Adipose tissue (tissue), 3 donors: Measurements from ENCODE around the gene ANKLE1. TPM values are rescaled to one million over a fixed set of nuclear protein-coding genes. Genes with fewer than 3 reads are reported as not detected.

ENCODE experiments used
- H3K27ac ChIP-seq: one replicate; pipeline ENCODE4 v1.5.1; 2013; ENCODE audit warnings: low read depth, low read length
- WGBS, 3 donors: extraction: QIAGEN DNeasy Blood & Tissue Kit; methylation state at CpG; one replicate each; pipeline ENCODE4 v1.1.7; 2013; 5-methylcytosine and 5-hydroxymethylcytosine counted together
- polyA plus RNA-seq, 3 donors: library from polyadenylated mRNA; stranded (reverse); fragments of 200-250 nt; gene quantifications; one replicate each; pipeline ENCODE4 v1.2.3, GENCODE V29; 2013
- donor health status: healthy with polysubstance abuse.
- donor health status: Bipolar disorder and iron deficiency.
- donor health status: healthy.

The ANKLE1 gene
- polyA plus RNA-seq, 3 donors: 0.08 to 0.70 (median 0.34) TPM

- WGBS, 3 donors: 91 to 95% (median 91%) methylated on average over 37 to 40 of the region's 40 CpGs
These were observed 38.0 kb downstream of the ANKLE1 start for GRCh38 chr19:17319473-17320238.

GRCh38 chr19:17320435-17320834 is 38.7 kb downstream of the ANKLE1 start:
- WGBS, 3 donors: 82 to 92% (median 86%) methylated on average over 11 of the region's 11 CpGs
- no peak overlapping the region for H3K27ac ChIP-seq

More at GRCh38 chr19:17319473-17320238, 38.0 kb downstream of the ANKLE1 start:
- H3K27ac ChIP-seq: no peak overlapping the region

- 84 to 89% (median 86%) methylated on average over 19 of the region's 19 CpGs for WGBS, 3 donors
These were observed 40.2 kb downstream of the ANKLE1 start for GRCh38 chr19:17321655-17322489.

GRCh38 chr19:17322854-17323253 is 41.2 kb downstream of the ANKLE1 start:
- 67 to 79% (median 74%) methylated on average over 10 of the region's 10 CpGs for WGBS, 3 donors

More at GRCh38 chr19:17321655-17322489, 40.2 kb downstream of the ANKLE1 start:
- no peak overlapping the region for H3K27ac ChIP-seq

GRCh38 chr19:17323300-17323963 is 41.7 kb downstream of the ANKLE1 start:
- no peak overlapping the region for H3K27ac ChIP-seq
- WGBS, 3 donors: 24 to 41% (median 35%) methylated on average over 36 to 56 of the region's 56 CpGs

More at GRCh38 chr19:17322854-17323253, 41.2 kb downstream of the ANKLE1 start:
- H3K27ac ChIP-seq: no peak overlapping the region

GRCh38 chr19:17323964-17324332 is 42.2 kb downstream of the ANKLE1 start:
- WGBS, 3 donors: 19 to 38% (median 25%) methylated on average over 6 to 7 of the region's 7 CpGs
- H3K27ac ChIP-seq: no peak overlapping the region

GRCh38 chr19:17324357-17325114 is 42.8 kb downstream of the ANKLE1 start:
- H3K27ac ChIP-seq: no peak overlapping the region
- WGBS, 3 donors: 86 to 92% (median 87%) methylated on average over 25 to 28 of the region's 28 CpGs

GRCh38 chr19:17325133-17325532 is 43.4 kb downstream of the ANKLE1 start:
- H3K27ac ChIP-seq: no peak overlapping the region
- 96 to 97% (median 97%) methylated on average over 19 to 20 of the region's 20 CpGs for WGBS, 3 donors

GRCh38 chr19:17325881-17326594 is 44.3 kb downstream of the ANKLE1 start:
- 73 to 84% (median 83%) methylated on average over 17 of the region's 17 CpGs for WGBS, 3 donors
- no peak overlapping the region for H3K27ac ChIP-seq

GRCh38 chr19:17326595-17326966 is 44.9 kb downstream of the ANKLE1 start:
- 73 to 86% (median 80%) methylated on average over 11 of the region's 11 CpGs for WGBS, 3 donors
- no peak overlapping the region for H3K27ac ChIP-seq

GRCh38 chr19:17327068-17327653 is 45.5 kb downstream of the ANKLE1 start:
- no peak overlapping the region for H3K27ac ChIP-seq
- 92 to 97% (median 93%) methylated on average over 25 to 27 of the region's 27 CpGs for WGBS, 3 donors

- 25 to 42% (median 41%) methylated on average over 51 to 64 of the region's 64 CpGs for WGBS, 3 donors
- H3K27ac ChIP-seq: no peak overlapping the region
These were observed 46.2 kb downstream of the ANKLE1 start for GRCh38 chr19:17327654-17328516.

- 9 to 29% (median 26%) methylated on average over 53 to 93 of the region's 94 CpGs for WGBS, 3 donors
- H3K27ac ChIP-seq: no peak overlapping the region
These were observed 47.0 kb downstream of the ANKLE1 start for GRCh38 chr19:17328517-17329365.

GRCh38 chr19:17329366-17330261 is 47.9 kb downstream of the ANKLE1 start:
- 67 to 73% (median 71%) methylated on average over 48 to 51 of the region's 51 CpGs for WGBS, 3 donors

More at GRCh38 chr19:17329366-17330261, 47.9 kb downstream of the ANKLE1 start:
- H3K27ac ChIP-seq: no peak overlapping the region
